NCI-H128 (cell line): ENCODE measurements around the gene RNF138.
"Not testable (repeated sequence)": the region's sequence is repeated elsewhere in the genome, so short reads cannot be mapped to it uniquely, and the experiment has no call there.

Experiments
- DNase-seq: peaks from one replicate; lab custom pipeline; 2025; ENCODE audit not compliant: unreplicated experiment; lab: John Stamatoyannopoulos, UW

The RNF138 gene

GRCh38 chr18:32095192-32095899, 3.7 kb downstream of the RNF138 start:
- no peak for DNase-seq

DNA sequence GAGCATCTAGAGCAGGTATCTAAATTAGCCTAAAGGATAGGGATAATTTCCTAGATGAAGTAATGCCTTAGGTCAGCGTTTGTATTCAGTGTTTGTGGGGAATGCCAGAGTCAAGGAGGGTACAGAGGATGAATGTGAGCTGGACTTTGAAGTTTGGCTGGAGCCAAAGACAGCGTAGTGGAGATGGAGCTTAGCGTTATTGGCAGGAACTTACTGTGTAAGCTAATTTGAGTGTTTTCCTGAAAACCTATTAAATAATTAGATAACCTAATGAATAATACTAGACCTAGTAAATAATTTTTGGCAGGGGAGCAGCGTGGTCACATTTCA, 4.2 kb downstream of the RNF138 start:
- no peak for DNase-seq

GRCh38 chr18:32096946-32097345, 5.3 kb downstream of the RNF138 start:
- no peak for DNase-seq

- no peak for DNase-seq
Measured at GRCh38 chr18:32104516-32104915, 12.8 kb downstream of the RNF138 start.

GRCh38 chr18:32110005-32110404, 18.3 kb downstream of the RNF138 start:
- DNase-seq, result no peak

DNA sequence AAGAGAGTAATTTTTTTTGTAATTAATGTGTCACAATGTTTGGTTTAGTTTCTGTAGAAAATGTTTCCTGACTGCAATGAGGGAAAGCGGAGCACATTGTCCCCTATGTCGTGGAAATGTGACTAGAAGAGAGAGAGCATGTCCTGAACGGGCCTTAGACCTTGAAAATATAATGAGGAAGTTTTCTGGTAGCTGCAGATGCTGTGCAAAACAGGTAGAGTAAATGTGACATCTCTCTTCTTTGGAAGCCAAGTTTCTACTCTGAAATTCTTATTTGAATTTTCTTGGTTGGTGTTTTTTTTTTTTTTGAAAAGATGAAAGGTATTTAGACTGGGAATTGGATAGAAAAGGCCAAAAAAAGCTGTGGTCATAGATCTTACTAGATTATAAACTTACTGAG, 20.0 kb downstream of the RNF138 start:
- DNase-seq, result no peak

DNA sequence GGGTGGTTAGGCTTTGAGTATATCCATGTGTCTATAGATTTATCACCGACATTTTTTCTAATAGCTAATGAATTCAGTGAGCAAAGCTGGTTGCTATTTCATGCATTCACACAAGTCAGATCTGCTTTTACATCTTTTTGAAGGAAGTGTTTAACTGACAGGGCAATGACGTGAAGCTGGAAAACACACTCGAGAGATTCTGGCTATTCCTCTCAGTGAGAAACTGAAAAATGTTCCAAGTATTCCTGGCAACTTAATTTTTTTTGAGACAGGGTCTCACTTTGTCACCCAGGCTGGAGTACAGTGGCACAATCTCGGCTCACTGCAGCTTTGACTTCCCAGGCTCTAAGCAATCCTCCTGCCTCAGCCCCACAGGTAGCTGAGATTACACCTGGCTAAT, 21.2 kb downstream of the RNF138 start:
- DNase-seq, result no peak

DNA sequence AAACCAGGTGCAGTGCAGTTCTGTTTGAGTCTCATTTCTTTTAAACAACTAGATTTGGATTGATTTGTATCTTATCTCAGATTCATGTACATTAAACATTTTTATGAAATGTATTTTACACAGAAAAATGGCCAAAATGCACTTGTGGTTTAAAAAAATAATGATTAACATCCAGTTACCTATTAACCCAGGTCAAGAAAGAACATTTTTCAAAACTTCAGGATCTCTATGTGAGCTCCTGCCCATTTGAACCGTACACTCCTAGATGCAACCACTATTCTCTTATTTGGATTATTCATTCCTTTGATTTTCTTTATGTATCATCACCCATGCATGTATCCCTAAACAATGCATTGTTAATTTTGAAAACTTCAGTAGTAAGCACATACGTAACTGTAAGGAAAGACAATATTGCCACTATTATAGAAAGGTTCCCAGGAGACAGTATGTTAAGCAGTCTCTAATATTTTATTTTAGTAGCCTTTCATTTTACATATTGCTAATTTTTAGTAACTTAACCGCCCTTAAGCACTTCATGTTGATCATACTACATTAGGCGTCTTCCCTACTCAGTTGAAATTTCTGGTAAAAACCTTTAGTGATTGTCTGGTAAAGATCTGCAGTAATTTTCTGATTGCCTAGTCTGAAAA, 22.7 kb downstream of the RNF138 start:
- no peak for DNase-seq

DNA sequence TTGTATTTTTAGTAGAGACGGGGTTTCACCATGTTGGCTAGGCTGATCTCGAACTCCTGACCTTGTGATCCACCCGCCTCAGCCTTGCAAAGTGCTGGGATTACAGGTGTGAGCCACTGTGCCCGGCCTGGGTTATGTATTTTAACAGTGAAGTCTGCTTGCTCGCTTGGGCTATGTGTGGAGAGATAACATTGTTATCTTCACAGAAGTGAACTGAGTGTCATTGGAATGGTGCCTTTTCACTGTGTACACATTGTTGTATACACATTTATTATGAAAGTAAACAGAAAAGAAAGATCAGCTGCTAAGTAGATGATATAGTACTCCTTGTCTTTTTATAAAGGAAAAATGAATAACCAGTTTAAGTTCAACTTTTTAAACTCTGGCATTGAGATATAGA, 30.4 kb downstream of the RNF138 start:
- DNase-seq, result no peak

DNA sequence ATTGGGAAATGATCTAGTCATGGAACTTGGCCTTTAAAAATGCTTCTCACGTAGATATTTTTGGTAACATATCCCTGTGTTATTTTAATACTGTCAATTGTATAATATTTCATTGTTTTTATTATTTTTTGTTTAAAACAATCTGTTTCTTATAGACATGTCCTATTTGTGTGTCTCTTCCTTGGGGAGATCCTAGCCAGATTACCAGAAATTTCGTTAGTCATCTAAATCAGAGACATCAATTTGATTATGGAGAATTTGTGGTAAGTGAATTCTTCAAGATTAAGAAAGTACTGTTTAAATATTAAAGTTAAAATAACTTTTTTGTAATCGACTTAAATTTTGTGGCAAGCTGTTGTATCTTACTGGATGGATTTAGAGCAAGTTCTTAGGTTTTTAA, 34.9 kb downstream of the RNF138 start:
- DNase-seq, result no peak

DNA sequence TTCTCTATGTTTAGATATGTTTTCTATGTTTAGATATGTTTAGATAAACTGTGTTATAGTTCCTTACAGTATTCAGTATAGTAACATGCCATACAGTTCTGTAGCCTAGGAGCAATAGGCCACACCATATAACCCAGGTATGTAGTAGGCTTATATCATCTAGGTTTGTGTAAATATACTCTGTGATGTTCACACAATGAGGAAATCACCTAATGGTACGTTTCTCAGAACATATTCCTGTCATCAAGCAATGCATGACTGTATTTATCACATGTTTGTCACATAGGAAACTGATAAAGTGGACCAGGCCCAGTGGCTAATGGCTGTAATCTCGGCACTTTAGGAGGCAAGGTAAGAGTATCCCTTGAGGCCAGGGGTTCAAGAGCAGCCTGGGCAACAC, 44.0 kb downstream of the RNF138 start:
- DNase-seq, result no peak

DNA sequence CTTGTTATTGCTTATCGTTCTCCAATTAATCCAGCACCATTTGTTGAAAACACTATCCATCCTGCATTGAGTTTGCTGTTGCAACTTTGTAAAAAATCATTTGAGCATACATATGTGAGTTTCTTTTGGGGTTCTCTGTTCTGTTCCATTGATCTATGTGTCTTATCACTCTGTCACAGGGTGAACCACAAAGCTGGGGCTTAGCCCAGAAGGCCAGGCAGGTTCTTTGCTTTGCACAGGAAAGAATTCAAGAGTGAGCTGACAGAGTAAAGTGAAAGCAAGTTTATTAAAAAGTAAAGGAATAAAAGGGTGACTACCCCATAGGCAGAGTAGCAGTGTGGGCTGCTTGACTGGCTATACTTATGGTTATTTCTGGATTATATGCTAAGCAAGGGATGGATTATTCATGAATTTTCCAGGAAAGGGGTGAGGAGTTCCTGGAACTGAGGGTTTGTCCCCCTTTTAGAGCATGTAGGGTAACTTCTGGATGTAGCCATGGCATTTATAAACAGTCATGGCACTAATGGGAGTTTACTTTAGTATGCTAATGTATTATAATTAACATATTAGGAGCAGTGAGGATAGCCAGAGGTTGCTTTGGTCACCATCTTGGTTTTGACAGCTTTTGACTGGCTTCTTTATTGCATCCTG, 46.8 kb downstream of the RNF138 start:
- no peak for DNase-seq

DNA sequence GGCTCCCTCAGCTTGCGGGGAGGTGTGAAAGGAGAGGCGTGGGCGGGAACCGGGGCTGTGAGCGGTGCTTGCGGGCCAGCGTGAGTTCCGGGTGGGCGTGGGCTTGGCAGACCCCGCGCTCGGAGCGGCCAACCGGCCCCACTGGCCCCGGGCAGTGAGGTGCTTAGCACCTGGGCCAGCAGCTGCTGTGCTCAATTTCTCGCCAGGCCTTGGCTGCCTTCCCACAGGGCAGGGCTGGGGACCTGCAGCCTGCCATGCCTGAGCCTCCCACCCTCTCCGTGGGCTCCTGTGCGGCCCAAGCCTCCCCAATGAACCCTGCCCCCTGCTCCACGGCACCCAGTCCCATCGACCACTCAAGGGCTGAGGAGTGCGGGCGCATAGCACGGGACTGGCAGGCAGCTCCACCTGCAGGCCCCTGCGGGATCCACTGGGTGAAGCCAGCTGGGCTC, 48.2 kb downstream of the RNF138 start:
- DNase-seq, result no peak

GRCh38 chr18:32148185-32148870, 56.7 kb downstream of the RNF138 start:
- DNase-seq, result no peak

- no peak for DNase-seq
Measured at GRCh38 chr18:32152705-32153448, 61.2 kb downstream of the RNF138 start.

GRCh38 chr18:32156855-32157254, 65.2 kb downstream of the RNF138 start:
- no peak for DNase-seq

DNA sequence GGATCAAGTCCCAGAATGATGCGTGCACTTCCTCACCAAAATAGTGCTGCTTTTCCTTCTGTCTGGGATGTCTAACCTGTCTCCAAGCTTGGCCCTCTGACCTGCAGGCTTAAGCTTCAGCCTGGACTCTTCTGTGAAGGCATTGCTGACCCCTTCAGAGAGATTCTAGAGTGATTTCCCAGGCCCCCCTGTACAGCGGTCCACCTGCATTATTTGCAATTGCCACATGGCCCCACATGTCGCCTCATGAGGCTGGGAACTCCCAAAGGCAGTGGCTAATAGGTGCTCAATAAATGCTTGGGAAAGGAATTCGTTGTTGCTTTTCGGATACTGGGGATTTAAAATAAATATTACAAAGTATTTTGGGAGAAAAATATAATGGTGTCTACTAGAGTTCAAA, 65.9 kb downstream of the RNF138 start:
- DNase-seq, result no peak

GRCh38 chr18:32158108-32158624, 66.5 kb downstream of the RNF138 start:
- peak; percentile 95 for DNase-seq

DNA sequence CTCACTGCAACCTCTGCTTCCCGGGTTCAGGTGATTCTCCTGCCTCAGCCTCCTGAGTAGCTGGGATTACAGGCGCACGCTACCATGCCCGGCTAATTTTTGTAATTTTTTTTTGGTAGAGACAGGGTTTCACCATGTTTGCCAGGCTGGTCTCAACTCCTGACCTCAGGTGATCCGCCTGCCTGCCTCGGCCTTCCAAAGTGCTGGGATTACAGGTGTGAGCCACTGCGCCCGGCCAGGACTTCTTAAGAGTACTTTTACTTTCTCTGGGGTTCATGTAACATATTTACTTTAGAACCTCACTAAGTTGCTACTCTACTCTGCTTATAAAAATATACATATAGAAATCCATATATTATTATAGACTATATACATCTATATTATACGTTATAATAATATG, 67.0 kb downstream of the RNF138 start:
- DNase-seq, result not testable (repeated sequence)

DNA sequence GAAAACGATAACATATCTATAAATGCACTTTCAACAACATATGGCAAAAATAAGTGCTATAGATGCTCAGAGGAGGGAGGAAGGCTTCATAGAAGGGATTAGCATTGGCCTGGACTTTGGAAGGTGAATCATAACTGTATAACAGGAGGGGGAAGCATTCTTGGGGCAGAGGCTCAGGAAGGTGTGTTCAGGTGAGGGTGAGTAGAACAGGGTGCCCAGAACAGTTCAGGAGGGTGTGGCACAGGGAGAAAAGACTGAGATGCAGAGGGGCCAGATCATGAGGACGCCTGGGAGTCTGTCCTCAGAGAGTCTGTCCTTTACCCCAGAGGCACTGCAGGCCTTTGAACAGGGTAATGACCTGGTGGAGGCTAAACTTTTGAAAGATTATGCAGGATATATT, 68.9 kb downstream of the RNF138 start:
- no peak for DNase-seq
